GM19372 (cell line): ENCODE data around the gene MAG.
"Not testable (repeated sequence)": the region's sequence is repeated elsewhere in the genome, so short reads cannot be mapped to it uniquely, and the experiment has no call there.

Experiments
- ATAC-seq: cut with Tn5 transposase; IDR thresholded peaks from one replicate; pipeline ENCODE4 v1.9.1; 2021; ENCODE audit warnings: mild to moderate bottlenecking, low read depth, moderate library complexity; ENCODE audit not compliant: unreplicated experiment

MAG gene

DNA sequence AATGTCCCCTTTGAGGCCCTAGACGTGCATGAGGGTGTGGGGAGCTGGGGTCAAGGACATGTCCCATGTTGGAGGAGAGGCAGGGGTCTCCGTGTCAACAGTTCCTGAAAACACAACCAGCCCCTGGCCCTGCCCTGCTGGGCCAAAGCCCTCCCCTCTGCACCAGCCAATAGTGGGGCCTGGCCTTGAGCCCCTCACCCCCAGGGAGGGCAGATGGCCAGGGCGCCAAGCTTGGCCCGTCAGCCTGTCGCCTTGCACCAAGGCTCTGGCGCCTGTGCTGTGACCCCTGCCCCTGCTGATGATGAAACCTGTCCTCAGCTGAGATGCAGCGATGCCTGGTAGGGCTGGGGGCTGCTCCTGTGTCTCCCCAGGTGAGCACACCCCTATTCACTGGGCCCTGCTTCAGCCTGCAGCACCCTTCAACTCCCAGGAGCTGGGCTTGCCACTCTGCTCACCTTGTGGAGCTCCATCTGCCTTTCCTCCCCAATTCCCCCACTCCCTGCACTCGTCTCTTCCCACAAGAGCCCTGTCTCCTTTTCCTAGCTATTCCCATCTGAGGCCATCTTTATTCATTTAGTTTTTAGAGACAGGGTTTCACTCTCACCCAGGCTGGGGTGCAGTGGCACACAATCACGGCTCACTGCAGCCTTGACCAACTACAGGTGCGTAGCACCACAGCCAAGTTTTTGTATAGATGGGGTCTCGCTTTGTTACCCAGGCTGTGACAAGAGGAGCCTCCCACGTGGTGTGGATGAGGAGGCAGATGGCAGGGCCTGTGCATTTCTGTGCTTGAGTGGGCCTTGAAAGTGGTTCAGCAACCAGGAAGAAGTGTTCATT lies 11.8 kb upstream of the MAG start:
- no peak for ATAC-seq

DNA sequence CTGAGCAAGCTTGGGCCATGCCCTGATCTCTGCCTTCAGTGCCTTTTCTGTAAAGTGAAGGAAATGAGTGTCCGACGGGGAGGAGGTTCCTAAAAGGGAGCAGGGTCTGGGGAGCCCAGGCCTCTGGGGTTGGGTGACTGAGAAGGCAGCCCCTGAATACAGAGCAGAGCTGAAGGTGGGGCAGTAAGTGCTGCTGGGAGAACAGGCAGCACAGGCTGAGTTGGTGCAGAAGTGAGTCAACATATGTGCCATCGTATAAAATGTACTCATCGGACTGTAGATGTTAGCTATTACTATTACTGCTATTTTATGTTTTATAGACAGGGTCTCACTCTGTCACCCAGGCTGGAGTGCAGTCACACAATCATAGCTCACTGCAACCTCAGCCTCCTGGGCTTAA lies 10.7 kb upstream of the MAG start:
- ATAC-seq = no peak

DNA sequence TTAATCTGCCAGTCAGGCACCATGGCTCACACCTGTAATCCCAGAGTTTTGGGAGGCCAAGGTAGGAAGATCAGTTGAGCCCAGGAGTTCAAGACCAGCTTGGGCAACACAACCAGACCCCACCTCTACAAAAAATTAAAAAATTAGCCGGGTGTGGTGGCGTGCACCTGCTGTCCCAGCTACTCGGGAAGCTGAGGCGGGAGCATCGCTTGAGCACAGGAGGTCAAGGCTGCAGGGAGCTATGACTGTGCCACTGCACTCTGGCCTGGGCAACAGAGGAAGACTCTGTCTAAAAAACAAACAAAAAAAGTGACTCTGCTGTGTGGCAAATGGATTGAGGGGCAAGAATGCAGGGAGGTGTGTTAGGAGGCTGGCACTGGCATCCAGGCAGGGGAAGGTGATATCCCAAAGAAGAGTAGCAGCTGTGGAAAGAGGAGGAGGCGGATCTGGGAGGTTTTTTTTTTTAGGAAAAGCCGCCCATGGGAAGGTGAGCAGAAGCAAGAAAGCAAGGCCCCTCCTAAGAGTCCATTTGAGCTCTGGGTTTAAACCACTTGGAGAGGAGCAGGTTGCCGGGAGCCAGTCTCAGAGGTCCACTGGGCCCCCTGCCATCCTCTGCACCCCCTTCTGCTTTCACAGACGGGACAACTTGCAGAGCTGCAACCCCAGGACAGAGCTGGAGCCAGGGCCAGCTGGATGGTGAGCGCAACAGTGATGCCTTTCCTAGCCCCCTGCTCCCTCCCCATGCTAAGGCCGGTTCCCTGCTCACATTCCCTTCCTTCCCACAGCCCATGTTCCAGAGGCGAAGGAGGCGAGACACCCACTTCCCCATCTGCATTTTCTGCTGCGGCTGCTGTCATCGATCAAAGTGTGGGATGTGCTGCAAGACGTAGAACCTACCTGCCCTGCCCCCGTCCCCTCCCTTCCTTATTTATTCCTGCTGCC lies 7.5 kb upstream of the MAG start:
- no peak for ATAC-seq

GRCh38 chr19:35285095-35285449 lies 6.9 kb upstream of the MAG start:
- ATAC-seq = no peak

DNA sequence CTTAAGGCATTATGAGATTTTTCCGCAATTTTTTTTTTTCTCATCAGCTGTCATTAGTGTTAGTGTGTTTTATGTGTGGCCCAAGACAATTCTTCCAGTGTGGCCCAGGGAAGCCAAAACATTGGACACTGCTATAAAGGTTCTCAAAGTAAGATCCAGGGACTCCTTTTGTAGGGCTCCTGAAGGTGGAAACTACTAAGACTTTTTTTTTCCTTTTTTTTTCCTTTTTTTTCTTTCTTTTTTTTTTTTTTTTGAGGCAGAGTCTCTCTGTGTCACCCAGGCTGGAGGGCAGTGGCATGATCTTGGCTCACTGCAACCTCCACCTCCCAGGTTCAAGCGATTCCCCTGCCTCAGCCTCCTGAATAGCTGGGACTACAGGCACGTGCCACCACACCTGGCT lies 6.5 kb upstream of the MAG start:
- not testable (repeated sequence) for ATAC-seq

GRCh38 chr19:35286101-35286500 lies 5.9 kb upstream of the MAG start:
- not testable (repeated sequence) for ATAC-seq

DNA sequence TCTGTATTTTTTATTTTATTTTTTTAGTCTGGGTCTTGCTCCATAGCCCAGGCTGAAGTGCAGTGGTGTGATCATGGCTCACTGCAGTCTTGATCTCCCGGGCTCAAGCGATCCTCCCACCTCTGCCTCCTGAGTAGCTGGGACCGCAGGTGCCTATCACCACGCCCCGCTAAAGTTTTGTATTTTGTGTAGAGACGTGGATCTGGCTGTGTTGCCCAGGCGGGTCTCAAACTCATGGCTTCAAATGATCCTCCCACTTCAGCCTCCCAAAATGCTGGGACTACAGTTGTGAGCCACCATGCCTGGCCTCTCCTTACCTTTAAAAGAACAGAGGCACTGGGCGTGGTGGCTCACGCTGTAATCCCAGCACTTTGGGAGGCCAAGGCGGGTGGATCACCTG lies 4.2 kb upstream of the MAG start:
- no peak for ATAC-seq

DNA sequence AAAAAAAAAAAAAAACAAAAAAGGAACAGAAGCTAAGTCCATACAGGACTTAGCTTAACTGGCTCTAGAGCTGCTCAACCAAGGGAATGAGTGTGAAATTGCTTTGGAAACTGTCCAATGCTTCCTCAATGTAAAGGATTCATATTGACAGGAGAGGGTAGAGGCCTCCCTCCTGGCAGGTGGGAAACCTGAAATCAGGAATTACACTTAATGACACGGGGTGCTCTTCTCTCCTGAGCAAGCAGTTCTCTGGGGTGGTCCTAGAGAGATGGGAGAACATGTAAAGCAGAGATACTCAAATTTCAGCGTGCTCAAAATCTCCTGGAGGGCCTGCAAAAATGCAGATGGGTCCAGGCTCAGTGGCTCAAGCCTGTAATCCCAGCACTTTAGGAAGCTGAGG lies 3.6 kb upstream of the MAG start:
- no peak for ATAC-seq

DNA sequence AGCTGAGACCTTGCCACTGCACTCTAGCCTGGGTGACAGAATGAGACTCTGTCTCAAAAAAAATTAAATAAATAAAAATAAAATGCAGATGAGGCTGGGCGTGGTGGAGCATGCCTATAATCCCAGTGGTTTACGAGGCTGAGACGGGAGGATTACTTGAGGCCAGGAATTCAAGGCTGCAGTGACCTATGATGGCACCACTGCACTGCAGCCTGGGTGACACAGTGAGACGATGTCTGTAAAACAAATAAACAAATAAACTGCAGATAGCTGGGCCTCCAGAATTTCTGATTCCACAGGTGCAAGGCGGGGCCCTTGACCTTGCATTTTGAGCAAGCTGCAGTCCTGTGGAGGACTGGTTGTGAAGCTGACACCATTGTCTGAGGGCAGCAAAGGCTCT lies 3.1 kb upstream of the MAG start:
- no peak for ATAC-seq

- ATAC-seq = no peak
Measured at GRCh38 chr19:35290381-35291127, 1.4 kb upstream of the MAG start.

DNA sequence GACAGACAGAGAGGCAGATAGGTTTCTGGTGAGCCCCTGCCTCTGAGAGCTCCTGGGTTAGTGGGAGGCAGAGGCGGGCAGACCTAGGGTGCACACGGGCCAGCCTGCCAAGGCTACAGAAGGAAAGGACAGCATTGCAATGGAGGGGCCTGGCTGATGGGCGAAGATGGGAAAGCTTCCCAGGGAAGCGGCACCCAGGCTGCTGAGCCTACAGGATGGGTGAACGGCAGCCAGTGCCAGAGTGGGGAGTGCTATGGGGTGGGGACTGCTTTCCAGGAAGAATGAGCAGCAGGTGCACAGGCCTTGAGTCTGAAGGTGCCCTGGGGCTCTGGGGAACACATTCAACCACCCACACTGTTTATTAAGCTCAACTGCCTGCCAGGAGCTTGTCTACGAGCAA lies 702 bp upstream of the MAG start:
- no peak for ATAC-seq

GRCh38 chr19:35292421-35293362 lies 731 bp downstream of the MAG start:
- no peak for ATAC-seq

DNA sequence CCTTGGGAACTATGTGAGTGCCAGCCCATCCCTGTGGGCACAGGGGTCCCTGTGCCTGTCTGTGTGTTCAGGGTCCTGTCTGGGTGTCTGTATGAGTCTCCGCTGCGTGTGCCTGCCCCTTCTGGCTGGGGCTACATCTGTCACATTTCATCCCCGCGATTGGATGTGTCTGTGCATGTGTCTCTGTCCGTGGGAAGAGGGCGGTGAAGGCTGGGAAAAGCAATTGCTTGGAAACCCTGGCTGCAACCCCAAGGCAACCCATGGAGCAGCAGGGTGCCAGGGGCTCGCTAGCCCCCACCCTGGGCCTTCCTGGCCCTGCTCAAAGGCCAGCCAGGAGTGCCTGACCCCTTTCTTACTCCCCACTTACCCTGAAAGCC lies 1.4 kb downstream of the MAG start:
- no peak for ATAC-seq

GRCh38 chr19:35293808-35294207 lies 1.8 kb downstream of the MAG start:
- ATAC-seq = no peak

GRCh38 chr19:35294328-35294727 lies 2.4 kb downstream of the MAG start:
- ATAC-seq = no peak

DNA sequence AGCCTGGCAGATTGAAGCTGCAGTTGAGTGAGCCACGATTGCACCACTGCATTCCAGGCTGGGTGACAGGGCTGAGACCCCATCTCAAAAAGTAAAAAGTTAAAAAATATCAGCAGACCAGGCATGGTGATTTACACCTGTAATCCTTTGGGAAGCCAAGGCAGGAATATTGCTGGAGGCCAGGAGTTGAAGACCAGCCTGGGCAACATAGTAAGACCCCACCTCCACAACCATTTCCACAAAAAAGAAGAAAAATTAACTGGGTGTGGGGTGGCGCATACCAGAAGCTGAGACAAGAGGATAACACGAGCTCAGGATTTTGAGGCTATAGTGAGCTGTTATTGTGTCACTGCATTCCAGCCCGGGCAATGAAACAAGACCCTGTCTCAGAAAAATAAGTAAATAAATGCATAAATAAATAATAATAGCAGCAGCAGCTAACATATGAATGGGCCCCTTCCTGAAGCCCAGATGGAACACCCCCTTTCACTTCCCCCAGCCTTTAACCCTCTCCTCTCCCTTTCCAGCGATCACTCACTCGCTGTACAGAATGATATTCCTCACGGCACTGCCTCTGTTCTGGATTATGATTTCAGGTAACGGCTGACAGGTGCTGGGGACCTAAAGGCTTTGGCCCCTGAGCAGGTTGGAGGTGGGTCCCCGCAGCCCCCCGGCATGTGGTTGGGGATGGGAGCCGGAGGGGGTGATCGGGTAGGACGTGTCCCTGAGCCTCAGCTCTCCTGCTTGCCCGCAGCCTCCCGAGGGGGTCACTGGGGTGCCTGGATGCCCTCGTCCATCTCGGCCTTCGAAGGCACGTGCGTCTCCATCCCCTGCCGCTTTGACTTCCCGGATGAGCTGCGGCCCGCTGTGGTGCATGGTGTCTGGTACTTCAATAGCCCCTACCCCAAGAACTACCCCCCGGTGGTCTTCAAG lies 3.2 kb downstream of the MAG start:
- ATAC-seq = no peak

DNA sequence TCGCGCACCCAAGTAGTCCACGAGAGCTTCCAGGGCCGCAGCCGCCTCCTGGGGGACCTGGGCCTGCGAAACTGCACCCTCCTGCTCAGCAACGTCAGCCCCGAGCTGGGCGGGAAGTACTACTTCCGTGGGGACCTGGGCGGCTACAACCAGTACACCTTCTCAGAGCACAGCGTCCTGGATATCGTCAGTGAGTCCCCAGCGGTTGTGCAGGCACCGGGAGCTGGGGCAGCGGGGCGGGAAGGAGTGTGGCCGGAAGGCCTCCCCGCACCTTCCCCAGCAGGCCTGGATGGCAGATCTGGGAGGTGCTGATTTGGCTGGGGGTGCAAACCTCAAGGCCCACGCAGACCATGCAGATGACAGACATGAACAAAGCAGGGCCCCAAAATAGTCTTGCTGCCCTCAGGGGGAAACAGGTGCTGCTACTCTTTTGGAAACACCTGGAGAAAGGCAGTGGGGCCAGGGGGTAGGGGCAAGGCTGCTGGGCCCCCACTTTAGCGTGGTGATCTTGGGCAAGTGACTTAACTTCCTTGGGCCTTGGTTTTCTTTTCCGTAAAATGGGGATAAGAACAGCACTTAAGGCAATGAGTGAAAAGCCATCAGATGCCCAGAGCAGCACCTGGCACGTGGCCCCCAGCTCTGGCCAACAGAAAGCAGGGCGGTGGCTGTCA lies 4.0 kb downstream of the MAG start:
- no peak for ATAC-seq
